Activated naive CD4-positive, alpha-beta T cell treated with Interleukin-2 at 50 U/mL for 16 hours (primary cell): Measurements from ENCODE around the gene SLAMF6.

Source experiments
- DNase-seq: peaks from one replicate; pipeline ENCODE4 v3.0.0-alpha.2; 2020

The SLAMF6 gene

GRCh38 chr1:160460683-160461287, 62.3 kb downstream of the SLAMF6 start:
- peak; percentile 36 for DNase-seq

GRCh38 chr1:160460214-160460642, 62.8 kb downstream of the SLAMF6 start:
- DNase-seq, result peak; percentile 21

- DNase-seq, result no peak
Observed at GRCh38 chr1:160459687-160460086, 63.4 kb downstream of the SLAMF6 start.

- DNase-seq, result no peak
Observed at GRCh38 chr1:160459056-160459455, 64.0 kb downstream of the SLAMF6 start.

- DNase-seq, result no peak
Observed at GRCh38 chr1:160455153-160455517, 67.9 kb downstream of the SLAMF6 start.

GRCh38 chr1:160454371-160455152, 68.5 kb downstream of the SLAMF6 start:
- peak; percentile 29 for DNase-seq

GRCh38 chr1:160453443-160453842, 69.6 kb downstream of the SLAMF6 start:
- peak; percentile 27 for DNase-seq

- DNase-seq, result no peak
Observed at GRCh38 chr1:160451859-160452232, 71.2 kb downstream of the SLAMF6 start.

GRCh38 chr1:160451119-160451858, 71.8 kb downstream of the SLAMF6 start:
- no peak for DNase-seq

GRCh38 chr1:160449494-160449893, 73.6 kb downstream of the SLAMF6 start:
- DNase-seq, result no peak

GRCh38 chr1:160446945-160447600, 76.0 kb downstream of the SLAMF6 start:
- DNase-seq, result no peak

- no peak for DNase-seq
Observed at GRCh38 chr1:160439718-160440117, 83.3 kb downstream of the SLAMF6 start.

GRCh38 chr1:160438935-160439334, 84.1 kb downstream of the SLAMF6 start:
- DNase-seq, result no peak

- no peak for DNase-seq
Observed at GRCh38 chr1:160438317-160438918, 84.6 kb downstream of the SLAMF6 start.

- no peak for DNase-seq
Observed at GRCh38 chr1:160437432-160438316, 85.4 kb downstream of the SLAMF6 start.

GRCh38 chr1:160436966-160437365, 86.1 kb downstream of the SLAMF6 start:
- no peak for DNase-seq
